22Rv1 (cell line): Measurements from ENCODE around the gene DCUN1D2.

Experiments used
- CTCF ChIP-seq: fragments of 450-650 bp; IDR thresholded peaks from 2 replicates; pipeline ENCODE4 v1.5.1; 2017; ENCODE audit warnings: mild to moderate bottlenecking
- ZFX ChIP-seq: fragments of 450-650 bp; IDR thresholded peaks from 2 replicates; pipeline ENCODE4 v1.6.1; 2017; ENCODE audit warnings: antibody characterized with exemption, borderline replicate concordance

- TF ChIP-seq CTCF: no peak
- TF ChIP-seq ZFX: no peak
Measured at GRCh38 chr13:113502686-113503085, 12.2 kb upstream of the DCUN1D2 start.
